ENCODE measurements around the gene ANTXRL.
"Not testable (repeated sequence)": the region's sequence is repeated elsewhere in the genome, so short reads cannot be mapped to it uniquely, and the experiment has no call there.

The ANTXRL gene

DNA sequence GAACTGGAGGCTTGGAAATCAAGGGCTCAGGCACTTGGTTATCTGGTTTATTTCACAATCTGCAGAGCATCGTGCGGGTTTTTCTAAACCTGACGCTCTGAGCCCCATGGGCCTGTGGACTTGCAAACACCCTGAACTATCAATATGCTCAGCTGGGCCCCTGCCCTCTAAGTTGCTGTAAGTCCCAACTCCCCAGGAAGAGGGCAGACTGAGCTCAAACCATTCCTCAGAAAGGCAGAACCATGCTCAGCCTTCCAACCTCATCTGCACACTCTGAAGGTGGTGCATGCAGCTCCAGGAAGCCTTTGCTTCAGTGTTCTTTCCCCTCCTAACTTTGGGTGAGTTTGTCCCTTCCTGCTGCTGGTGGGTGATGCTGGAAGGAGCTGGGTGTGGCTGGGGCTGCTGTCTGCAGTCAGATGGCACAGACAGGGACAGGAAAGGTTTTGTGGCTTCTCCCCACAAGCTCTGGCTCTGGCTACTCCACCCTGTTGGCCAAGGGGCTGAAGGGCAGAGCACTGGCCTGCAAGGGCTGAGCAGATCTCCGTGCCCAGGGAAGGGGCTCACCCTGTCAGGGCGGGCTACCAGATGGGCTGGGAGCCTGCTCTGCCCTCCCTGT lies 92.5 kb downstream of the ANTXRL start:
- not testable (repeated sequence) for H3K27ac ChIP-seq, H3K4me3 ChIP-seq

Measured in skin epidermis (tissue), 12 donors.